Loucy (cell line): ENCODE measurements around the gene SHOX.

ENCODE experiments used
- H2AFZ ChIP-seq: fragments of 200-600 bp; sonication (generic); 2 replicates; pipeline ENCODE4 v1.6.0; 2016; ENCODE audit warnings: antibody characterized with exemption, mild to moderate bottlenecking, low read length, moderate library complexity
- H3F3A ChIP-seq: fragments of 200-600 bp; 2 replicates; pipeline ENCODE4 v1.6.0; 2016; ENCODE audit warnings: antibody characterized with exemption, low read depth, mild to moderate bottlenecking
- H3K27me3 ChIP-seq: fragments of 200-600 bp; sonication (generic); 2 replicates; pipeline ENCODE4 v1.6.1; 2014; ENCODE audit warnings: low read length, mild to moderate bottlenecking; ENCODE audit not compliant: insufficient read depth, poor library complexity, severe bottlenecking
- H3K36me3 ChIP-seq: fragments of 200-600 bp; sonication (generic); 2 replicates; pipeline ENCODE4 v1.6.1; 2016; ENCODE audit warnings: low read length; ENCODE audit not compliant: insufficient read depth
- H3K4me1 ChIP-seq: fragments of 200-600 bp; sonication (generic); 2 replicates; pipeline ENCODE4 v1.5.1; 2014; ENCODE audit warnings: low read length, mild to moderate bottlenecking; ENCODE audit not compliant: insufficient read depth, poor library complexity, severe bottlenecking
- H3K4me2 ChIP-seq: fragments of 200-600 bp; sonication (generic); 2 replicates; pipeline ENCODE4 v1.6.0; 2014; ENCODE audit warnings: antibody characterized with exemption, low read length, low read depth, mild to moderate bottlenecking; ENCODE audit not compliant: poor library complexity, severe bottlenecking
- H3K4me3 ChIP-seq: fragments of 200-600 bp; sonication (generic); 2 replicates; pipeline ENCODE4 v1.5.1; 2014; ENCODE audit warnings: low read length, mild to moderate bottlenecking, mixed read lengths; ENCODE audit not compliant: poor library complexity, severe bottlenecking
- H3K79me2 ChIP-seq: fragments of 200-600 bp; sonication (generic); 2 replicates; pipeline ENCODE4 v1.6.1; 2014; ENCODE audit warnings: low read length; ENCODE audit not compliant: insufficient read depth
- H3K9ac ChIP-seq: fragments of 200-600 bp; sonication (generic); 2 replicates; pipeline ENCODE4 v1.6.0; 2014; ENCODE audit warnings: mild to moderate bottlenecking, low read depth, low read length, moderate library complexity; ENCODE audit not compliant: poor library complexity, severe bottlenecking
- H3K9me2 ChIP-seq: fragments of 200-600 bp; sonication (generic); replicated peaks from 2 replicates; pipeline ENCODE4 v1.6.1; 2016; ENCODE audit warnings: low read depth, low read length, mixed read lengths
- H3K9me3 ChIP-seq: fragments of 200-600 bp; sonication (generic); 2 replicates; pipeline ENCODE4 v1.6.1; 2014; ENCODE audit warnings: mild to moderate bottlenecking, antibody characterized with exemption, low read length, low read depth; ENCODE audit not compliant: insufficient read depth
- H4K20me1 ChIP-seq: fragments of 200-600 bp; sonication (generic); 2 replicates; pipeline ENCODE4 v1.6.0; 2014; ENCODE audit warnings: antibody characterized with exemption, low read length, mild to moderate bottlenecking; ENCODE audit not compliant: insufficient read depth, poor library complexity, severe bottlenecking
- EZH2phosphoT487 ChIP-seq: fragments of 200-600 bp; IDR thresholded peaks from 2 replicates; pipeline ENCODE4 v1.6.1; 2018; ENCODE audit warnings: antibody characterized with exemption, mild to moderate bottlenecking, moderate library complexity, borderline replicate concordance
- TF ChIP-seq, protein P1 (sequence below): fragments of 200-600 bp; sonication (generic); conservative IDR thresholded peaks from 2 replicates; pipeline ENCODE4 v1.5.1; 2014; ENCODE audit warnings: mild to moderate bottlenecking, antibody characterized with exemption, low read length

SHOX gene

DNA sequence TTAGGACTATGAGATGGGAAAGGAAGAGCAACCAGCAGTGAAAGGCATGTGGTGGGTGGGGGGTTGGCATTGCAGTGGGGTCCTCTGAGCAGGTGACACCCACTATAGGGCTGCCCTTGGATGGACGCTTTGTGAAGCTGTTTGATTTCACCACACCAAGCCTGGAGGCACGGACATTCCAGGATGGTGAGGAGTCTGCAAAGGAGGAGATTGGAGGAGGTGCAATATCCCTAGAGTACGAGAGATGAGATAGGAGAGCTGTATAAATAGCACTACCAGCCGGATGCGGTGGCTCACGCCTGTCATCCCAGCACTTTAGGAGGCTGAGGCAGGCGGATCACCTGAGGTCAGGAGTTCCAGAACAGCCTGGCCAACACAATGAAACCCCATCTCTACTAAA lies 42.3 kb downstream of the SHOX start:
- H4K20me1 ChIP-seq, result no peaks in the 10 kb centered on the region
- no peaks in the 10 kb centered on the region for H3K4me1 ChIP-seq
- H3K9me2 ChIP-seq, result no peaks in the 10 kb centered on the region
- no peak overlapping the region for H3K4me3 ChIP-seq
- no peak overlapping the region for H3K4me2 ChIP-seq
- TF ChIP-seq, protein P1, sequence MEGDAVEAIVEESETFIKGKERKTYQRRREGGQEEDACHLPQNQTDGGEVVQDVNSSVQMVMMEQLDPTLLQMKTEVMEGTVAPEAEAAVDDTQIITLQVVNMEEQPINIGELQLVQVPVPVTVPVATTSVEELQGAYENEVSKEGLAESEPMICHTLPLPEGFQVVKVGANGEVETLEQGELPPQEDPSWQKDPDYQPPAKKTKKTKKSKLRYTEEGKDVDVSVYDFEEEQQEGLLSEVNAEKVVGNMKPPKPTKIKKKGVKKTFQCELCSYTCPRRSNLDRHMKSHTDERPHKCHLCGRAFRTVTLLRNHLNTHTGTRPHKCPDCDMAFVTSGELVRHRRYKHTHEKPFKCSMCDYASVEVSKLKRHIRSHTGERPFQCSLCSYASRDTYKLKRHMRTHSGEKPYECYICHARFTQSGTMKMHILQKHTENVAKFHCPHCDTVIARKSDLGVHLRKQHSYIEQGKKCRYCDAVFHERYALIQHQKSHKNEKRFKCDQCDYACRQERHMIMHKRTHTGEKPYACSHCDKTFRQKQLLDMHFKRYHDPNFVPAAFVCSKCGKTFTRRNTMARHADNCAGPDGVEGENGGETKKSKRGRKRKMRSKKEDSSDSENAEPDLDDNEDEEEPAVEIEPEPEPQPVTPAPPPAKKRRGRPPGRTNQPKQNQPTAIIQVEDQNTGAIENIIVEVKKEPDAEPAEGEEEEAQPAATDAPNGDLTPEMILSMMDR, result no peak
- TF ChIP-seq EZH2phosphoT487, result no peak
- H3K9ac ChIP-seq, result no peak overlapping the region
- H3K36me3 ChIP-seq, result no peaks in the 10 kb centered on the region
- no peaks in the 10 kb centered on the region for H3F3A ChIP-seq
- H2AFZ ChIP-seq, result no peak overlapping the region
- no peaks in the 10 kb centered on the region for H3K27me3 ChIP-seq
- no peaks in the 10 kb centered on the region for H3K9me3 ChIP-seq
- H3K79me2 ChIP-seq, result no peaks in the 10 kb centered on the region

DNA sequence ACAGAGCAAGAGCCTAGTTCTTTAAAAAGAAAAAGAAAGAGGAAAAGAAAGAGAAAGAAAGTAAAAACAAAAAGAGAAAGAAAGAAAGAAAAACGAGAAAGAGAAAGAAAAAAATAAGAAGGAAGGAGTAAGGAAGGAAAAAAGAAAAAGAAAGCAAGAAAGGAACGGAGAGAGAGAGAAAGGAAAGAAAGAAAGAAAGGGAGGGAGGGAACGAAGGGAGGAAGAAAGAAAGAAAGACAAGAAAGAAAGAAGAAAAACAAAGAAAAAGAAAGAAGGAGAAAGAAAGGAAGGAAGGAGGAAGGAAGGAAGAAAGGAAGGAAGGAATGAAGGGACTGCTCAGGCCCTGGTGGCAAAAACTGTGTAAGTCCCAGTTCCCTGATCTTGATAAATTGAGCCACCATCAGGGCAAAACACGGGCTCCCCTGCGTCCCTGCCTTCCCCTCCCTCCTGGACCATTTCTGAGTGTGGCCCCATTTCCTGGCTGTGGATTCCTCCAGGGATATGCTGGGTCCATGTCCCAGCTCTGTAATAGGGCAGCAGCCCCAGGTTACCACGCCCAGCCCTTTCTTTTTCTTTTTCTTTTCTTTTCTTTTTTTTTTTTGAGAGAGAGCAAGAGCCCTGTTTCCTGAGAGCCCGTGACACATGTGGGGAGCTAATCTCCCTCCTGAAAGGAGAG lies 44.8 kb downstream of the SHOX start:
- no peaks in the 10 kb centered on the region for H3K9me2 ChIP-seq
- H3K9ac ChIP-seq, result no peak overlapping the region
- no peaks in the 10 kb centered on the region for H3K4me1 ChIP-seq
- H2AFZ ChIP-seq, result no peak overlapping the region
- TF ChIP-seq EZH2phosphoT487, result no peak
- TF ChIP-seq, protein P1, result no peak
- H3K9me3 ChIP-seq, result no peaks in the 10 kb centered on the region
- no peaks in the 10 kb centered on the region for H3K27me3 ChIP-seq
- H3F3A ChIP-seq, result no peaks in the 10 kb centered on the region
- no peak overlapping the region for H3K4me2 ChIP-seq
- H3K36me3 ChIP-seq, result no peaks in the 10 kb centered on the region
- H4K20me1 ChIP-seq, result no peaks in the 10 kb centered on the region
- H3K4me3 ChIP-seq, result no peak overlapping the region
- H3K79me2 ChIP-seq, result no peaks in the 10 kb centered on the region

DNA sequence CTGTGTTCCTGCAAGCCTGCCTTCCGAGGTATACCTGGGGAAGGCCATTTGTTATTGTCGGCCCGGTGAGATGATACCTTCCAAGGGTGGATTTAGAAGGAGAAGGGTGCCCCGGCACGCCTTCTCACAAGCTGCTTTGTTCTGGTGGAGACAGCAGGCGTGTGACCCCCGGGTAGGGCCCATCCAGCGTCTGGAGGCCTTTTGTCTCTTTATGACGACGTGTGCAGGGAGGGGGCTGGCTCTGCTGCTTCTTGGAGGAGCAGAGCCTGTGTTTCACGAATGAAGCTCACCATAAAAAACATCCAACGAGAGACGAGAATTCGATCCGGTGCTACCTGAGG lies 45.3 kb downstream of the SHOX start:
- Histone ChIP-seq H3K79me2 (no peaks in the 10 kb centered on the region), H2AFZ (no peak overlapping the region), H3K36me3 (no peaks in the 10 kb centered on the region), H3K9me3 (no peaks in the 10 kb centered on the region), H4K20me1 (no peaks in the 10 kb centered on the region), H3K27me3 (no peaks in the 10 kb centered on the region), H3K4me2 (no peak overlapping the region), H3K9me2 (no peaks in the 10 kb centered on the region), H3F3A (no peaks in the 10 kb centered on the region), H3K4me1 (no peaks in the 10 kb centered on the region), H3K9ac (no peak overlapping the region), H3K4me3 (no peak overlapping the region)
- TF ChIP-seq EZH2phosphoT487, result no peak
- TF ChIP-seq, protein P1, result no peak
